HG02943 (cell line): ENCODE data around the gene THRAP3.

Experiments used
- ATAC-seq: cut with Tn5 transposase; IDR thresholded peaks from one replicate; pipeline ENCODE4 v1.9.1; 2021; ENCODE audit warnings: mild to moderate bottlenecking, low read depth, moderate library complexity; ENCODE audit not compliant: unreplicated experiment

The THRAP3 gene

DNA sequence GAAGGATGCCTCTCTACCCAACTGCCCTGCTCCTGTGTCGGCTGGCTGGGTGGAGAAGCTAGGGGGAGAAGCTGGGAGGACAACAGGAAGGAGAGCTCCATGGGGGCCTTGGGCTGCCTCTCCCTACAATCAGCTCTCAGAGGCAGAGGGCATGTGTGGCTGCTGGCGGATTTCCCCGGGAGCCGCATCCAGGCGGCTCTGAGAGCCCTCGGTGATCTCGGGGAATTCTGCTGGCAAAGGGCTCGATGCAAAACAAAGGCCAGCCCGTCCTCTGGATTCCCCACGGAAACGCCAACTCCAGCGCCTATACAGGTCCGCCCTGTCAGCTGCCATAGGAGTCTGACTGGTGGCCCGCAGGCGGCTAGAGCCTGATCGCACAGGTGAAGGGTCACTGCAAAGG lies 125.6 kb downstream of the THRAP3 start:
- ATAC-seq, result no peak

DNA sequence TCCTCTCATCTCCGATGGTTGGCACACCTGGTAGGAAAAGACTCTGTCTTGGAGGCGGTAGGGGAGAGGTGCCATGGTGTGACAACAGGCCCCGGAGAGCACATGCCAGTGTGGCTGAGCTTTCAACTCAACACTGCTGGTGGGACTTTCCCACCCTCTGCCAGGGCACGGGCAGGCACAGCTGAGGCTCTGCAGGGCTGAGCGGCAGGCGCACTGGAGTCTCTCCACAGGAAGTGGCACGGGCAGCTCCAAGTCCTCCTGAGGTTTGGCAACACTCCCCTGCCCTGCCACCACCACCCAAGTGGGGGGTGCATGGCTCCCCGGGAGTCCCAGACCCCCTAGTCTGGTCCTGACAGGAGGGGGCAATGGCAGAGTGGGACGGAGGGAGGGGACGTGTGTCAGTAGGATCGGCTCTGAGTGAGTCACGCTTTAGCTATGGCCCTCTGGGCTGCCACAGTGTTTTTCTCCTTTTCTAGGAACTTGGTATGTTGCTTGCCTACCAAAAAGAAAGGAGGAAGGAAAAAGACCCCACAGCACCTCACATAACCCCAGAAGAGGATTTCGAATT lies 126.5 kb downstream of the THRAP3 start:
- no peak for ATAC-seq

DNA sequence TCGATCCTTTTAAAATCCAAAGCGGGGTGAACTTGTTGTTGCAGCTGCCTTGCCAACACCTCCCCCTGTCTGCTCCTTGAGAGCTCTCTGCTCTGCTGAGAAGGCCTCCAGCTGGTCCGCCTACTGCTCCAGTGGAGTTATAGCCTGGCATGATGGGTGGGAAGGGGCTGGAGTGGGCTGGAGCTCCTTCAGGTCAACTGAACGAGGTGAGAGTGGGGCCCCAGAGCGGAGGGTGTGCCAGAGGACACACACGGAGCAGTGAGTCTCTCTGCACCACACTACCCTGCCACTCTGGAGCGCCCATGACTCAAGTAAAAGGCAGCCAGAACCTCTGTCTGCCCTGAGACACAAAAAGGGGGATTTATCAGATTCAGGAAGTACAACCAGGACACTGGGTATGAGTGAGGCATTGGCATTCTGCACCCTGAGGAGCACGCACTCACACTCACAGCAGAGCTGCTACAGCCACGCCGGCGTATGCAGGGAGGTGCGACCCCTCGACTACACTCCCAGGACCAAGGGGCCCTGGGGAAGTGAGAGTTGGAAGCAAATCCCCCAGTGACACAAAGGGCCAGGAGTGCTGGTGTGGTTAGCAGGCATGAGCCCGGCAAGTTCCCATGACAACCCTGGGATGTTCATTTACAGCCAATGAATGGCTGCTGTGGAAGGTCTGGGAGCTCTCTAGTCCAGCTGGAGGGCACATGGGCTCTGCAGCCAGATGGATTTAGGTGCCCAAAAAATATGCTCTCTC lies 127.2 kb downstream of the THRAP3 start:
- no peak for ATAC-seq

DNA sequence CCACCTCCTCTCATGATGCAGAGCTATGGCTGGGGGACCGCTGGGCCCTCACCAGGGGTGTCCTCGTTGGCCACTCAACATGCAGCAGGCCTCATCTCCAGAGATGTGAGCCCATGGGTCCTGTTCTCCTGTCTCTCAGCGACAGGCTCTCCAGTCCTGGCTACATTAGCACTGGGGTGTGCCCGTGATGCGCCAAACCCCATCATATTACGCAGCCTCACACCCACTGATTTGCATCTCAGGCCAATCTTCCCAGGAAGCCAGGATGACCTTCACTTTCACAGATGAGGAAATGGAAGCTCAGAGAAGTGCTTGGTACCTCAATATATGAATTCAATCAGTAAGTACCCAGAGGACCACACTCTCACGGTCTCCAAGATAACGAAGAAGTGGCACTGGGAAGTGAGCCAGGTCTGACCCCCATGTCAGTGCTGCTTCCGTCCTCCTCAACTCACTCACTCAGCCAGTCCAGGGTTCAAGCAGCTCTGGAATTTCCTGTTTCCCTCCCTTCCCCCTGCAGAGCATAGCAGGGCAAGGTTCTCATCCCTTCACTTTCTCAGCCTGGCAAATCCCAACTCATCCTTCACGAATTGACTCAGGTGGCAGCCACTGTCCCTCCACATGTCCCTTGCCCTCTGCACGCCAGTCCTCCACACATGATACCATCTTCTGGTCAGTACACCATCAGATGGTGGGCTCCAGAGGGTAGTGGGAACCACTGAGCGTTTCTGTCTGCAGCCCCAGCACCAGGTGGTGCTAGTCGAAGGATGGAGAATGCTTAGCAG lies 128.1 kb downstream of the THRAP3 start:
- no peak for ATAC-seq

DNA sequence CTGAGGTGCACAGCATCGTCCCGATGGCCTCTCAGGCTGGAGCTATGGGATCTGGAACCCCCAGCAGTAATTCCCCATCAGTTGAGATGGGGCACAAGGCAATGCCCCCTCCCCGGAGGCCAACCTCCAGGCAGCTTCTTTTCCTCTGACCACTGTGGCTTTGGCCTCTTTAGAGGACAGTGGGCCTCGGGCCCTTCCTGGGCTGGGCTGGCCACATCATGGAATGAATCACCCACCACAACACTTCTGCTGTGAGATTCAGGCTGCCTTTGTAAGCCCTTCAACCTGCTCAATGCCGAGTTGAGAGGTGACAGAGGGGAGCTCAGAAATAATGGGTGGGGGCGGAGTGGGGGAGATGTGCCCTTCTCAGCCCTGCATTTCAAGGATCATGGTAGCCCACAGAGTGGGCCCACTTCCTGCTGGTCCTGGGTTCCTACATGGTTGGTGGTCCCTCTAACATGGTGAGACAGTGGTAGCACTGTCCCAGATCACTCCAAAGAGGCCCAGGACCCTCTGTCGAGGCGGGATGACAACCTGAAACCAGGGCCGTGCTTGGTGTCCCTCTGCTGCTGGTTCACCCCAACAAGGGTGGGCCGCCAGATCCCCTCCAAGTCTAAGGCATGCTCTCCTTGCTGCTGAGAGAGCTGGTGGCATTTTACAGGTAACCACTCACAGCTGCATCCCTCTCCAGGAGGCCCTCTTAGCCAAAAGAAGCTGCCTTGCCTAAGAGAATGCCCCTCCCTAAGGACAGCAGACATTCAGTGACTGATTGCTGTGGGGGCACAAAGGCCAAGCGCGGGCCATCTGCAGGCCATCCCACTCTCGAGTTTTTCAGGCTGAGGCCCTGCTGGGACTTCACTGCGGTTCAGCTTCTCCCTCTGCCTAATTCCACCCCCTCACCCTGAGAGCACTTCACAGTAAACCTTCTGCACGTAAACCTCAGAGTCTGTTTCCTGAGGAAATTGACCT lies 129.0 kb downstream of the THRAP3 start:
- no peak for ATAC-seq

DNA sequence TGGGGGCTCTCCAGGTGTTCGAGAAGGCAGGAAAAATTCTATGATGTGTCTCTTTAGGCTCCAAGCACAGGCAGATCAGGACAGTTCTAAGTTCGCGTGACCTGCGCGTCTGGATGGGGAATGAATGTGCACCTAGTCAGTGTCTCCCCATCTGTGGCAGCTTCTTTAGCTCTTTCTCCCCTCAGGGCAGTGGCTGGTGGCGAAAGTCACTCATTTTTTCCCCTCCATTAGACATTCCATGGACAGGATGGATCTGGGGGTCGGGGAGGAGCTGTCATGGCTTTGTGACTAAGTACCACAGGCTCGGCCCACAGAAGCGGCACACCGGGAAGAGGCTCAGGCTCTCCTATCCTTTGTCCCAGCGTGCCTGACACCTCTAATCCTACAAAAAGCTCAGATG lies 130.2 kb downstream of the THRAP3 start:
- ATAC-seq, result no peak
